HG03175 (cell line): Measurements from ENCODE around the gene TESK2.
"Not testable (repeated sequence)": the region's sequence is repeated elsewhere in the genome, so short reads cannot be mapped to it uniquely, and the experiment has no call there.

Experiments
- ATAC-seq: cut with Tn5 transposase; IDR thresholded peaks from one replicate; pipeline ENCODE4 v1.9.1; 2021; ENCODE audit warnings: mild to moderate bottlenecking, moderate library complexity; ENCODE audit not compliant: unreplicated experiment

TESK2 gene

GRCh38 chr1:45423906-45424678, 66.9 kb downstream of the TESK2 start:
- no peak for ATAC-seq

GRCh38 chr1:45421935-45422334, 69.0 kb downstream of the TESK2 start:
- ATAC-seq = no peak

GRCh38 chr1:45414746-45415145, 76.2 kb downstream of the TESK2 start:
- no peak for ATAC-seq

GRCh38 chr1:45412899-45413298, 78.1 kb downstream of the TESK2 start:
- no peak for ATAC-seq

- ATAC-seq = no peak
Observed at GRCh38 chr1:45411510-45411899, 79.5 kb downstream of the TESK2 start.

- no peak for ATAC-seq
Observed at GRCh38 chr1:45410850-45411509, 80.0 kb downstream of the TESK2 start.

- no peak for ATAC-seq
Observed at GRCh38 chr1:45409276-45409675, 81.7 kb downstream of the TESK2 start.

GRCh38 chr1:45407629-45408287, 83.2 kb downstream of the TESK2 start:
- no peak for ATAC-seq

GRCh38 chr1:45405636-45406035, 85.3 kb downstream of the TESK2 start:
- ATAC-seq = no peak

GRCh38 chr1:45403718-45404117, 87.2 kb downstream of the TESK2 start:
- no peak for ATAC-seq

GRCh38 chr1:45403298-45403697, 87.7 kb downstream of the TESK2 start:
- ATAC-seq = no peak

- no peak for ATAC-seq
Observed at GRCh38 chr1:45401524-45401923, 89.4 kb downstream of the TESK2 start.

GRCh38 chr1:45400049-45400448, 90.9 kb downstream of the TESK2 start:
- ATAC-seq = no peak

GRCh38 chr1:45397285-45397684, 93.7 kb downstream of the TESK2 start:
- no peak for ATAC-seq

- no peak for ATAC-seq
Observed at GRCh38 chr1:45395582-45395981, 95.4 kb downstream of the TESK2 start.

GRCh38 chr1:45395051-45395450, 95.9 kb downstream of the TESK2 start:
- no peak for ATAC-seq

GRCh38 chr1:45394342-45394741, 96.6 kb downstream of the TESK2 start:
- ATAC-seq = peak; percentile 78

GRCh38 chr1:45393718-45394302, 97.2 kb downstream of the TESK2 start:
- ATAC-seq = peak; percentile 78

GRCh38 chr1:45386219-45386618, 104.7 kb downstream of the TESK2 start:
- ATAC-seq = no peak

GRCh38 chr1:45385302-45385701, 105.7 kb downstream of the TESK2 start:
- ATAC-seq = no peak

- not testable (repeated sequence) for ATAC-seq
Observed at GRCh38 chr1:45384213-45384612, 106.8 kb downstream of the TESK2 start.

GRCh38 chr1:45383191-45383590, 107.8 kb downstream of the TESK2 start:
- no peak for ATAC-seq
